NCI-H524 (cell line): ENCODE results near the gene FTH1.

Experiments used
- DNase-seq, 2 experiments: peaks; one replicate each; lab custom pipeline; 2025; lab: John Stamatoyannopoulos, UW

FTH1 gene

GRCh38 chr11:61948505-61948904 is 18.9 kb downstream of the FTH1 start:
- no peak for DNase-seq

GRCh38 chr11:61947486-61948210 is 19.8 kb downstream of the FTH1 start:
- peak; percentile 41 to 72 for DNase-seq

GRCh38 chr11:61946894-61947293 is 20.5 kb downstream of the FTH1 start:
- no peak for DNase-seq

- DNase-seq, result no peak
Measured at GRCh38 chr11:61945191-61945590, 22.2 kb downstream of the FTH1 start.

GRCh38 chr11:61940466-61940865 is 27.0 kb downstream of the FTH1 start:
- no peak for DNase-seq

GRCh38 chr11:61935861-61936260 is 31.6 kb downstream of the FTH1 start:
- DNase-seq, result no peak

GRCh38 chr11:61930933-61931332 is 36.5 kb downstream of the FTH1 start:
- no peak for DNase-seq

GRCh38 chr11:61928606-61929005 is 38.8 kb downstream of the FTH1 start:
- no peak for DNase-seq

- DNase-seq, result no peak
Measured at GRCh38 chr11:61927501-61927900, 39.9 kb downstream of the FTH1 start.

- DNase-seq, result no peak
Measured at GRCh38 chr11:61926235-61926634, 41.2 kb downstream of the FTH1 start.

- DNase-seq, result no peak
Measured at GRCh38 chr11:61925736-61926135, 41.7 kb downstream of the FTH1 start.

- no peak for DNase-seq
Measured at GRCh38 chr11:61924064-61924455, 43.4 kb downstream of the FTH1 start.

- no peak for DNase-seq
Measured at GRCh38 chr11:61923166-61924063, 44.0 kb downstream of the FTH1 start.

- no peak for DNase-seq
Measured at GRCh38 chr11:61922539-61922938, 44.9 kb downstream of the FTH1 start.

GRCh38 chr11:61921446-61921845 is 46.0 kb downstream of the FTH1 start:
- no peak for DNase-seq

- no peak for DNase-seq
Measured at GRCh38 chr11:61919705-61920631, 47.5 kb downstream of the FTH1 start.

- DNase-seq, result no peak
Measured at GRCh38 chr11:61918938-61919704, 48.3 kb downstream of the FTH1 start.

GRCh38 chr11:61918251-61918937 is 49.0 kb downstream of the FTH1 start:
- DNase-seq, result no peak

- peak in 1 of 2 experiments; percentile 22 for DNase-seq
Measured at GRCh38 chr11:61917334-61918109, 49.9 kb downstream of the FTH1 start, which contains the start of gene RAB3IL1. Gene RAB3IL1 (minus strand): TSS chr11:61917566. CDS start chr11:61917367, 199 bp downstream.
